Body of pancreas (tissue), 4 donors: ENCODE results near the gene MCAT.

Experiments used
- CTCF ChIP-seq, 7 experiments: fragments of 450-650 bp in 4 of 7; fragments of 200-600 bp in 3 of 7; sonication (generic) in 3 of 7; IDR thresholded peaks; one replicate each; pipeline ENCODE4 v1.5.1; 2016 to 2019; ENCODE audit warnings: antibody characterized with exemption in 7 of 7
- POLR2A ChIP-seq, 3 donors: fragments of 450-650 bp; IDR thresholded peaks; one replicate each; pipeline ENCODE4 v1.6.1; 2016; ENCODE audit warnings: antibody characterized with exemption in 3 of 3, mild to moderate bottlenecking in 2 of 3

- TF ChIP-seq CTCF (IDR thresholded peaks at IDR 0.05) (no peak), POLR2A (IDR thresholded peaks at IDR 0.05) (no peak)
Measured at GRCh38 chr22:43106302-43106701, 36.9 kb downstream of the MCAT start.
